IMR-90 (cell line): ENCODE measurements around the gene UBE2K. TPM values are rescaled to one million over a fixed set of nuclear protein-coding genes. Genes with fewer than 3 reads are reported as not detected.
"Not testable (repeated sequence)": the region's sequence is repeated elsewhere in the genome, so short reads cannot be mapped to it uniquely, and the experiment has no call there.

Source experiments
- ATAC-seq: fragments of 200-7000 bp; cut with Tn5 transposase; 2 replicates; pipeline ENCODE4 v1.9.1; 2020; ENCODE audit warnings: low read depth, mild to moderate bottlenecking, moderate library complexity
- BruUV-seq: library from RNA; stranded (reverse); fragments of 400-500 nt; replicated peaks from 2 replicates; lab custom pipeline; 2021; lab: Mats Ljungman, UMichigan
- CTCF ChIA-PET: fragments of 300-600 bp; formaldehyde crosslinking; extraction: SDS; loops from one replicate; lab custom pipeline; 2021; ENCODE audit warnings: antibody characterized with exemption; lab: Yijun Ruan, JAX
- POLR2A ChIA-PET: fragments of 300-600 bp; sonication (Branson Sonifier 250); formaldehyde crosslinking; loops from one replicate; lab custom pipeline; 2022; ENCODE audit warnings: antibody characterized with exemption; ENCODE audit not compliant: unreplicated experiment; lab: Charles Lee
- DNase-seq: peaks from one replicate; pipeline ENCODE4 v3.0.0; 2013
- H2AFZ ChIP-seq: replicated peaks from 2 replicates; pipeline ENCODE3; 2013; ENCODE audit warnings: low read length, mild to moderate bottlenecking; ENCODE audit not compliant: poor library complexity
- H2AK5ac ChIP-seq: 2 replicates; pipeline ENCODE4 v1.6.1; 2013; ENCODE audit warnings: low read depth, low read length, inconsistent platforms
- H2AK9ac ChIP-seq: replicated peaks from 2 replicates; pipeline ENCODE3; 2013; ENCODE audit warnings: mild to moderate bottlenecking, low read depth, low read length, moderate library complexity; ENCODE audit not compliant: poor library complexity
- H2BK120ac ChIP-seq: 2 replicates; pipeline ENCODE4 v1.6.1; 2013; ENCODE audit warnings: low read depth, low read length, inconsistent platforms
- H2BK15ac ChIP-seq: 3 replicates; pipeline ENCODE4 v1.6.1; 2013; ENCODE audit warnings: low read depth, low read length, inconsistent platforms
- H2BK20ac ChIP-seq: 2 replicates; pipeline ENCODE4 v1.6.1; 2013; ENCODE audit warnings: low read depth, mild to moderate bottlenecking, inconsistent platforms, low read length, moderate library complexity
- H2BK5ac ChIP-seq: 2 replicates; pipeline ENCODE4 v1.6.1; 2013; ENCODE audit warnings: mild to moderate bottlenecking, low read depth, low read length, inconsistent platforms; ENCODE audit not compliant: poor library complexity, severe bottlenecking
- H3K14ac ChIP-seq: replicated peaks from 2 replicates; pipeline ENCODE4 v1.6.1; 2013; ENCODE audit warnings: low read depth, low read length, inconsistent platforms
- H3K18ac ChIP-seq: 2 replicates; pipeline ENCODE4 v1.6.1; 2013; ENCODE audit warnings: low read depth, low read length, control low read depth
- H3K23ac ChIP-seq: 2 replicates; pipeline ENCODE4 v1.6.1; 2013; ENCODE audit warnings: low read depth, low read length, inconsistent platforms
- H3K27ac ChIP-seq: 2 replicates; pipeline ENCODE4 v1.5.1; 2013; ENCODE audit warnings: mild to moderate bottlenecking, control low read depth, low read length; ENCODE audit not compliant: insufficient read depth
- H3K27me3 ChIP-seq: 2 replicates; pipeline ENCODE4 v1.6.1; 2013; ENCODE audit warnings: low read length; ENCODE audit not compliant: control insufficient read depth, insufficient read depth
- H3K36me3 ChIP-seq: 2 replicates; pipeline ENCODE4 v1.6.1; 2013; ENCODE audit warnings: low read length, mixed read lengths; ENCODE audit not compliant: control insufficient read depth, insufficient read depth
- H3K4ac ChIP-seq: 2 replicates; pipeline ENCODE4 v1.6.1; 2013; ENCODE audit warnings: low read depth, low read length, inconsistent platforms
- H3K4me1 ChIP-seq: 2 replicates; pipeline ENCODE4 v1.6.1; 2013; ENCODE audit warnings: low read length, mixed read lengths; ENCODE audit not compliant: control insufficient read depth, insufficient read depth
- H3K4me2 ChIP-seq: 2 replicates; pipeline ENCODE4 v1.6.1; 2013; ENCODE audit warnings: low read depth, mild to moderate bottlenecking, control low read depth, low read length, moderate library complexity
- H3K4me3 ChIP-seq: 2 replicates; pipeline ENCODE4 v1.5.1; 2013; ENCODE audit warnings: low read depth, mild to moderate bottlenecking, control low read depth, low read length, moderate library complexity; ENCODE audit not compliant: insufficient read depth
- H3K56ac ChIP-seq: 2 replicates; pipeline ENCODE4 v1.6.1; 2013; ENCODE audit warnings: low read length, inconsistent platforms; ENCODE audit not compliant: insufficient read depth; ENCODE audit errors: extremely low read depth
- H3K79me1 ChIP-seq, 2 experiments: 2 replicates each; pipeline ENCODE4 v1.6.1; 2013; ENCODE audit warnings: low read length in 2 of 2, inconsistent platforms in 1 of 2, low read depth in 1 of 2
- H3K9ac ChIP-seq: 2 replicates; pipeline ENCODE4 v1.6.1; 2013; ENCODE audit warnings: low read depth, low read length, control low read depth
- H3K9me1 ChIP-seq: 2 replicates; pipeline ENCODE4 v1.6.1; 2013; ENCODE audit warnings: low read length, inconsistent platforms; ENCODE audit not compliant: insufficient read depth
- H3K9me3 ChIP-seq: 2 replicates; pipeline ENCODE4 v1.6.1; 2013; ENCODE audit warnings: low read length; ENCODE audit not compliant: control insufficient read depth, insufficient read depth
- H4K20me1 ChIP-seq: 2 replicates; pipeline ENCODE4 v1.6.1; 2013; ENCODE audit warnings: low read length, inconsistent platforms; ENCODE audit not compliant: insufficient read depth
- H4K5ac ChIP-seq: 2 replicates; pipeline ENCODE4 v1.6.1; 2013; ENCODE audit warnings: mild to moderate bottlenecking, low read depth, low read length, control low read depth
- H4K8ac ChIP-seq, 2 experiments: 2 replicates each; pipeline ENCODE4 v1.6.1; 2013; ENCODE audit warnings: low read depth in 2 of 2, low read length in 2 of 2, control low read depth in 1 of 2, inconsistent platforms in 1 of 2
- H4K91ac ChIP-seq: 2 replicates; pipeline ENCODE4 v1.6.1; 2013; ENCODE audit warnings: low read depth, low read length, inconsistent platforms; ENCODE audit not compliant: insufficient read depth
- WGBS, 2 experiments: methylation state at CpG; one replicate each; pipeline versions ENCODE4 v1.1.5 to v1.1.7; 2013; ENCODE audit warnings: missing lambda C conversion rate in 2 of 2; ENCODE audit not compliant: insufficient read length in 1 of 2; ENCODE audit errors: extremely low coverage in 2 of 2; 5-methylcytosine and 5-hydroxymethylcytosine counted together
- dilution Hi-C: fragments of 300-500 bp; cut with HindIII; formaldehyde crosslinking; loops from one replicate; pipeline ENCODE4 v1.14.3; 2018; ENCODE audit warnings: low sequenced_read_pairs; ENCODE audit not compliant: unreplicated experiment
- in situ Hi-C: fragments of 300-500 bp; cut with MboI; formaldehyde crosslinking; loops from 3 replicates; pipeline ENCODE4 v1.14.3; 2019; ENCODE audit warnings: low sequenced_read_pairs, inconsistent platforms, mixed read lengths
- intact Hi-C: fragments of 100-400 bp; cut with micrococcal nuclease; formaldehyde crosslinking; loops from 2 replicates; pipeline ENCODE4 v1.10.0; 2022
- polyA plus RNA-seq, 3 experiments: library from polyadenylated mRNA; depleted of rRNA; stranded (reverse); fragments of >200 nt; gene quantifications; 2 replicates each; pipeline ENCODE4 v1.2.3, GENCODE V29; 2012; ENCODE audit warnings: low replicate concordance in 1 of 3
- total RNA-seq: library from RNA; depleted of rRNA; stranded (reverse); fragments of >200 nt; gene quantifications from 2 replicates; pipeline ENCODE4 v1.2.3, GENCODE V29; 2012

Gene UBE2K
- total and polyA plus RNA-seq, 2 of the 4 experiments (the other 2 are of a cell fraction): 17.7 to 44.8 TPM

- H3K4me1 ChIP-seq, POLR2A ChIA-PET, H3K79me1 ChIP-seq, H3K56ac ChIP-seq, H4K20me1 ChIP-seq, ATAC-seq, H3K9ac ChIP-seq, H2BK15ac ChIP-seq, H2BK5ac ChIP-seq, DNase-seq, H2AK9ac ChIP-seq, H3K27ac ChIP-seq, H3K23ac ChIP-seq, in situ Hi-C loops, H2AK5ac ChIP-seq, H4K91ac ChIP-seq, H3K4me3 ChIP-seq, H3K18ac ChIP-seq, H3K4me2 ChIP-seq, H4K5ac ChIP-seq, H3K14ac ChIP-seq, intact Hi-C loops, H3K36me3 ChIP-seq, H3K4ac ChIP-seq, CTCF ChIA-PET, H3K27me3 ChIP-seq, H2BK120ac ChIP-seq, H3K9me1 ChIP-seq, H4K8ac ChIP-seq, dilution Hi-C loops, H2AFZ ChIP-seq, BruUV-seq, H2BK20ac ChIP-seq, H3K9me3 ChIP-seq: not testable (repeated sequence)
- WGBS, 2 experiments: 96% methylated on average over 7 of the region's 13 CpGs; no CpG with 5 or more reads in 1 of the 2 experiments
These were observed 95.0 kb downstream of the UBE2K start for GRCh38 chr4:39792976-39793375.
